HepG2 (cell line): ENCODE data around the gene C5orf24. TPM values are rescaled to one million over a fixed set of nuclear protein-coding genes. Genes with fewer than 3 reads are reported as not detected.

Source experiments
- CENPT ChIP-seq: sonication (generic); formaldehyde crosslinking; IDR thresholded peaks from 2 replicates; pipeline ENCODE4 v1.8.0; 2022; ENCODE audit warnings: low read depth, mild to moderate bottlenecking, moderate library complexity, missing genetic modification reagents
- ETV6 ChIP-seq: sonication (generic); formaldehyde crosslinking; conservative IDR thresholded peaks from 2 replicates; pipeline ENCODE4 v1.4.0; 2020; ENCODE audit warnings: missing genetic modification reagents
- HES4 ChIP-seq: sonication (generic); formaldehyde crosslinking; IDR thresholded peaks from 2 replicates; pipeline ENCODE4 v1.9.0; 2021; ENCODE audit warnings: mild to moderate bottlenecking, missing genetic modification reagents, borderline replicate concordance
- KDM5B ChIP-seq: sonication (generic); formaldehyde crosslinking; IDR thresholded peaks from 2 replicates; pipeline ENCODE4 v1.4.0; 2020; ENCODE audit warnings: missing genetic modification reagents, mild to moderate bottlenecking, borderline replicate concordance
- NR2F6 ChIP-seq, 2 experiments: IDR thresholded peaks; 2 replicates each; pipeline ENCODE4 v1.6.1; 2016; ENCODE audit warnings: antibody characterized with exemption in 1 of 2, mild to moderate bottlenecking in 1 of 2
- PHF5A ChIP-seq: IDR thresholded peaks from one replicate; pipeline ENCODE4 v1.6.1; 2018; ENCODE audit warnings: low read depth, missing genetic modification reagents; ENCODE audit not compliant: unreplicated experiment
- PRMT3 ChIP-seq: sonication (generic); formaldehyde crosslinking; IDR thresholded peaks from 2 replicates; pipeline ENCODE4 v1.8.1; 2022; ENCODE audit warnings: low read depth, mild to moderate bottlenecking, moderate library complexity, missing genetic modification reagents, borderline replicate concordance
- RNF2 ChIP-seq: fragments of 450-650 bp; conservative IDR thresholded peaks from 2 replicates; pipeline ENCODE4 v1.6.1; 2016; ENCODE audit warnings: low read depth
- SIN3B ChIP-seq: fragments of 150-350 bp; IDR thresholded peaks from 2 replicates; pipeline ENCODE4 v1.6.1; 2014; ENCODE audit warnings: low read length
- SMAD3 ChIP-seq: sonication (generic); formaldehyde crosslinking; IDR thresholded peaks from 2 replicates; pipeline ENCODE4 v1.4.0; 2020; ENCODE audit warnings: missing genetic modification reagents
- ZNF547 ChIP-seq: sonication (generic); formaldehyde crosslinking; IDR thresholded peaks from 2 replicates; pipeline ENCODE4 v1.5.1; 2020; ENCODE audit warnings: mild to moderate bottlenecking, missing genetic modification reagents
- ZNF563 ChIP-seq: sonication (generic); formaldehyde crosslinking; IDR thresholded peaks from 2 replicates; pipeline ENCODE4 v1.8.0; 2022; ENCODE audit warnings: mild to moderate bottlenecking, moderate library complexity, missing genetic modification reagents
- ZNF790 ChIP-seq: sonication (generic); formaldehyde crosslinking; IDR thresholded peaks from 2 replicates; pipeline ENCODE4 v1.8.0; 2022; ENCODE audit warnings: missing genetic modification reagents, mild to moderate bottlenecking, borderline replicate concordance
- ZNF879 ChIP-seq: sonication (generic); formaldehyde crosslinking; IDR thresholded peaks from 2 replicates; pipeline ENCODE4 v1.8.1; 2023; ENCODE audit warnings: missing genetic modification reagents
- ZNF883 ChIP-seq: sonication (generic); formaldehyde crosslinking; IDR thresholded peaks from 2 replicates; pipeline ENCODE4 v1.5.1; 2020; ENCODE audit warnings: mild to moderate bottlenecking, missing genetic modification reagents; ENCODE audit errors: not compliant biosample characterization
- polyA plus RNA-seq, 8 experiments: library from polyadenylated mRNA; depleted of rRNA in 3 of 8; stranded (reverse) in 7 of 8; unstranded in 1 of 8; fragments of >200 nt; fragmentation: Illumina TruSeq in 4 of 8; extraction: Trizol in 4 of 8; gene quantifications; 2 replicates each; pipeline versions ENCODE4 v1.2.1 to v1.2.3, GENCODE V29; 2011 to 2016; ENCODE audit warnings: low read depth in 4 of 8, missing spikeins in 1 of 8, mixed read lengths in 1 of 8; ENCODE audit not compliant: insufficient read depth in 1 of 8
- total RNA-seq, 5 experiments: library from RNA; depleted of rRNA; stranded (reverse); fragments of >200 nt; fragmentation: Illumina TruSeq; extraction: Trizol; gene quantifications; 2 replicates each; pipeline ENCODE4 v1.2.3, GENCODE V29; 2016; ENCODE audit warnings: low read depth in 1 of 5
- TF ChIP-seq, protein P1 (sequence below): IDR thresholded peaks from 2 replicates; pipeline ENCODE4 v1.6.1; 2012; ENCODE audit warnings: low read depth, low read length, improper control_type of control experiment
- TF ChIP-seq, protein P2 (sequence below): sonication (generic); formaldehyde crosslinking; IDR thresholded peaks from 2 replicates; pipeline ENCODE4 v1.4.0; 2020; ENCODE audit warnings: missing genetic modification reagents
- TF ChIP-seq, protein P3 (sequence below): sonication (generic); formaldehyde crosslinking; conservative IDR thresholded peaks from 2 replicates; pipeline ENCODE4 v1.4.0; 2020; ENCODE audit warnings: mild to moderate bottlenecking, missing genetic modification reagents, moderate library complexity
- TF ChIP-seq, protein P4 (sequence below): sonication (generic); formaldehyde crosslinking; IDR thresholded peaks from 2 replicates; pipeline ENCODE4 v1.8.1; 2023; ENCODE audit warnings: missing genetic modification reagents, mild to moderate bottlenecking, borderline replicate concordance

The C5orf24 gene
- total and polyA plus RNA-seq, 2 of the 13 experiments (the other 11 are each of a cell fraction or from before 2014, with no cell fraction given), result 34.6 to 41.5 TPM

DNA sequence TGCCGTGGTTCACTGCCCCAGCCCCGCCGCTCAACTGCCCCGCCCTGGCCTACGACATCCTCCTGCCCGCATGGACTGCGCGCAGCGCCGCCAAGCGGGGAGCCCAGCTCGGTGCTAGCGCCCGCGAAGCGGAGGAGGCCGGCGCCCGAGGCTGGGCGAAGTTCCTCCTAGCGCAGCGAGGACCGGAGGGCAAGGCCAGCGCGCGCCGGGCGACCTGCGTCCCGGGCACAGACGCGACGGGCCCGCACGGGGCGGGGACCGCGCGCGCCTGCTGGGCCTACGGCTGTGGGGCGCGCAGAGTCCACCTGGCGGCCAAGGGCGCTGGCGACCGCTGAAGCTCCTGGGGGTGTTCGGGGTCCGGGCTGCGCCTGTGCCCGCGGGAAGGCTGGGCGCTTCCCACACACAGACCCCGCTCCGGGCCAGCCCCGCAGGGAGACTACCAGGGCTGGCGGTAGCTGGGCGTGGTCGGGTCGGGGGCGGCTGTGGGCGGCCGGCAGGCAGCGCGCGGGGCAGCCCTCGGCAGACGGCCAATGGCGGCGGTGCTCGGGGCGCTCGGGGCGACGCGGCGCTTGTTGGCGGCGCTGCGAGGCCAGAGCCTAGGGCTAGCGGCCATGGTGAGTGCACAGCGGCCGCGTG, 59.0 kb downstream of the C5orf24 start, which contains the start of gene PCBD2 (continued):
- TF ChIP-seq, protein P1, sequence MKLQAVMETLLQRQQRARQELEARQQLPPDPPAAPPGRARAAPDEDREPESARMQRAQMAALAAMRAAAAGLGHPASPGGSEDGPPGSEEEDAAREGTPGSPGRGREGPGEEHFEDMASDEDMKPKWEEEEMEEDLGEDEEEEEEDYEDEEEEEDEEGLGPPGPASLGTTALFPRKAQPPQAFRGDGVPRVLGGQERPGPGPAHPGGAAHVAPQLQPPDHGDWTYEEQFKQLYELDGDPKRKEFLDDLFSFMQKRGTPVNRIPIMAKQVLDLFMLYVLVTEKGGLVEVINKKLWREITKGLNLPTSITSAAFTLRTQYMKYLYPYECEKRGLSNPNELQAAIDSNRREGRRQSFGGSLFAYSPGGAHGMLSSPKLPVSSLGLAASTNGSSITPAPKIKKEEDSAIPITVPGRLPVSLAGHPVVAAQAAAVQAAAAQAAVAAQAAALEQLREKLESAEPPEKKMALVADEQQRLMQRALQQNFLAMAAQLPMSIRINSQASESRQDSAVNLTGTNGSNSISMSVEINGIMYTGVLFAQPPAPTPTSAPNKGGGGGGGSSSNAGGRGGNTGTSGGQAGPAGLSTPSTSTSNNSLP, result no peak
- 0 out of 2 replicates have a peak, but pooled peaks have one; percentile 17 for TF ChIP-seq SIN3B
- TF ChIP-seq ZNF883 (CRISPR knock-in tag), result peak; percentile 31
- TF ChIP-seq ZNF563 (CRISPR knock-in tag), result peak; percentile 86
- TF ChIP-seq ZNF547 (CRISPR knock-in tag), result peak; percentile 65
- peak; percentile 63 for TF ChIP-seq HES4
- no peak for TF ChIP-seq CENPT (CRISPR knock-in tag)
- no peak for TF ChIP-seq ETV6
- peak; percentile 89 for TF ChIP-seq PHF5A (CRISPR knock-in tag)
- TF ChIP-seq ZNF879 (CRISPR knock-in tag), result no peak
- no peak for TF ChIP-seq NR2F6 (IDR thresholded peaks at IDR 0.05)
- peak; percentile 31; the same call in 1 of the 2 replicates for TF ChIP-seq NR2F6 (CRISPR knock-in tag; IDR thresholded peaks at IDR 0.05)
- TF ChIP-seq, protein P2, sequence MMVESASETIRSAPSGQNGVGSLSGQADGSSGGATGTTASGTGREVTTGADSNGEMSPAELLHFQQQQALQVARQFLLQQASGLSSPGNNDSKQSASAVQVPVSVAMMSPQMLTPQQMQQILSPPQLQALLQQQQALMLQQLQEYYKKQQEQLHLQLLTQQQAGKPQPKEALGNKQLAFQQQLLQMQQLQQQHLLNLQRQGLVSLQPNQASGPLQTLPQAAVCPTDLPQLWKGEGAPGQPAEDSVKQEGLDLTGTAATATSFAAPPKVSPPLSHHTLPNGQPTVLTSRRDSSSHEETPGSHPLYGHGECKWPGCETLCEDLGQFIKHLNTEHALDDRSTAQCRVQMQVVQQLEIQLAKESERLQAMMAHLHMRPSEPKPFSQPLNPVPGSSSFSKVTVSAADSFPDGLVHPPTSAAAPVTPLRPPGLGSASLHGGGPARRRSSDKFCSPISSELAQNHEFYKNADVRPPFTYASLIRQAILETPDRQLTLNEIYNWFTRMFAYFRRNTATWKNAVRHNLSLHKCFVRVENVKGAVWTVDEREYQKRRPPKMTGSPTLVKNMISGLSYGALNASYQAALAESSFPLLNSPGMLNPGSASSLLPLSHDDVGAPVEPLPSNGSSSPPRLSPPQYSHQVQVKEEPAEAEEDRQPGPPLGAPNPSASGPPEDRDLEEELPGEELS, result no peak; the same call in 1 of the 2 replicates
- TF ChIP-seq, protein P3, sequence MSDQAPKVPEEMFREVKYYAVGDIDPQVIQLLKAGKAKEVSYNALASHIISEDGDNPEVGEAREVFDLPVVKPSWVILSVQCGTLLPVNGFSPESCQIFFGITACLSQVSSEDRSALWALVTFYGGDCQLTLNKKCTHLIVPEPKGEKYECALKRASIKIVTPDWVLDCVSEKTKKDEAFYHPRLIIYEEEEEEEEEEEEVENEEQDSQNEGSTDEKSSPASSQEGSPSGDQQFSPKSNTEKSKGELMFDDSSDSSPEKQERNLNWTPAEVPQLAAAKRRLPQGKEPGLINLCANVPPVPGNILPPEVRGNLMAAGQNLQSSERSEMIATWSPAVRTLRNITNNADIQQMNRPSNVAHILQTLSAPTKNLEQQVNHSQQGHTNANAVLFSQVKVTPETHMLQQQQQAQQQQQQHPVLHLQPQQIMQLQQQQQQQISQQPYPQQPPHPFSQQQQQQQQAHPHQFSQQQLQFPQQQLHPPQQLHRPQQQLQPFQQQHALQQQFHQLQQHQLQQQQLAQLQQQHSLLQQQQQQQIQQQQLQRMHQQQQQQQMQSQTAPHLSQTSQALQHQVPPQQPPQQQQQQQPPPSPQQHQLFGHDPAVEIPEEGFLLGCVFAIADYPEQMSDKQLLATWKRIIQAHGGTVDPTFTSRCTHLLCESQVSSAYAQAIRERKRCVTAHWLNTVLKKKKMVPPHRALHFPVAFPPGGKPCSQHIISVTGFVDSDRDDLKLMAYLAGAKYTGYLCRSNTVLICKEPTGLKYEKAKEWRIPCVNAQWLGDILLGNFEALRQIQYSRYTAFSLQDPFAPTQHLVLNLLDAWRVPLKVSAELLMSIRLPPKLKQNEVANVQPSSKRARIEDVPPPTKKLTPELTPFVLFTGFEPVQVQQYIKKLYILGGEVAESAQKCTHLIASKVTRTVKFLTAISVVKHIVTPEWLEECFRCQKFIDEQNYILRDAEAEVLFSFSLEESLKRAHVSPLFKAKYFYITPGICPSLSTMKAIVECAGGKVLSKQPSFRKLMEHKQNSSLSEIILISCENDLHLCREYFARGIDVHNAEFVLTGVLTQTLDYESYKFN, result peak; percentile 48; the same call in 1 of the 2 replicates
- TF ChIP-seq, protein P4, sequence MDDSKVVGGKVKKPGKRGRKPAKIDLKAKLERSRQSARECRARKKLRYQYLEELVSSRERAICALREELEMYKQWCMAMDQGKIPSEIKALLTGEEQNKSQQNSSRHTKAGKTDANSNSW (CRISPR knock-in tag), result no peak
- TF ChIP-seq PRMT3 (CRISPR knock-in tag), result no peak
- TF ChIP-seq RNF2, result peak; percentile 56; the same call in 1 of the 2 replicates
- 0 out of 2 replicates have a peak, but pooled peaks have one; percentile 73 for TF ChIP-seq ZNF790 (CRISPR knock-in tag)
- TF ChIP-seq SMAD3, result no peak
- TF ChIP-seq KDM5B (CRISPR knock-in tag), result no peak; the same call in 1 of the 2 replicates
